Heart left ventricle (tissue), 13 donors: ENCODE measurements around the gene TNFAIP3.

ENCODE experiments used
- POLR2A ChIP-seq, 2 donors: fragments of 450-650 bp; IDR thresholded peaks; one replicate each; pipeline ENCODE4 v1.6.1; 2017; ENCODE audit warnings: antibody characterized with exemption in 2 of 2, mild to moderate bottlenecking in 2 of 2, moderate library complexity in 2 of 2
- TF ChIP-seq, protein P1 (sequence below), 12 donors: fragments of 200-600 bp; sonication (generic) in 4 of 12; IDR thresholded peaks; one replicate each; pipeline versions ENCODE4 v1.5.0 to v1.8.0; 2018 to 2022; ENCODE audit warnings: antibody characterized with exemption in 12 of 12, mild to moderate bottlenecking in 5 of 12
- donor health status: ischemic (EF 13 %, LVEDD 7.1; RV severe dilation, severe dysfunction).
- donor health status: DM: no; HTN: yes; CAD: no.
- donor health status: DM: no; HTN: no; CAD: no.
- donor health status: ischemic (EF 25% LVEDD 6.9; RV normal size, moderate dysfunction).
- donor health status: ischemic (EF 25% LVEDD 5.7; RV mildly dilated, moderate dysfunction).
- donor health status: ischemic (EF 35%, LVEDD 5.7; RV mildly dilated, moderate dysfunction).
- donor health status: nonischemic (EF 11% LVEDD 7.7; RV severe dilation, severe dysfunction).
- donor health status: DM: yes; HTN: yes; CAD: no.
- donor health status: PGD.
- donor health status: ischemic (EF 29% LVEDD 5.4; RV normal size, mild dysfunction).
- donor health status: nonischemic (EF 23%, LVEDD 6.1; RV moderate dilation, normal function).

DNA sequence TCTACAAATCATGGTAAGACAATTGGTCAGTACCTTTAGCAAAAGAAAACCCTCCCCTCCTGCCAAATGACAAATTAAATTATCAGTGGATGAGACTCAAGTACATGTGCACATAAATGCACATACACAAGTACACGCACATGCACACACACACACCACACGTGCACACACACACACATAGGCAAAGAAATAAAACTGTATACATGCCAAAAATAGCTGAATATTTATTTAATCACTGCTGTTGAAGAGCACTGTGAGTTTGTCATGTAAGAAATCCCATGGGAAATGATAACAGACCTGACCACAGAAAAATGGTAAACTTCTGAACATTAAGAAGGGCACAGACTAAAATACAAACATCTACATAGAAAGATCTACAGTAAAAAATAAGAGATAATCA is 46.6 kb upstream of the TNFAIP3 start:
- TF ChIP-seq, protein P1, sequence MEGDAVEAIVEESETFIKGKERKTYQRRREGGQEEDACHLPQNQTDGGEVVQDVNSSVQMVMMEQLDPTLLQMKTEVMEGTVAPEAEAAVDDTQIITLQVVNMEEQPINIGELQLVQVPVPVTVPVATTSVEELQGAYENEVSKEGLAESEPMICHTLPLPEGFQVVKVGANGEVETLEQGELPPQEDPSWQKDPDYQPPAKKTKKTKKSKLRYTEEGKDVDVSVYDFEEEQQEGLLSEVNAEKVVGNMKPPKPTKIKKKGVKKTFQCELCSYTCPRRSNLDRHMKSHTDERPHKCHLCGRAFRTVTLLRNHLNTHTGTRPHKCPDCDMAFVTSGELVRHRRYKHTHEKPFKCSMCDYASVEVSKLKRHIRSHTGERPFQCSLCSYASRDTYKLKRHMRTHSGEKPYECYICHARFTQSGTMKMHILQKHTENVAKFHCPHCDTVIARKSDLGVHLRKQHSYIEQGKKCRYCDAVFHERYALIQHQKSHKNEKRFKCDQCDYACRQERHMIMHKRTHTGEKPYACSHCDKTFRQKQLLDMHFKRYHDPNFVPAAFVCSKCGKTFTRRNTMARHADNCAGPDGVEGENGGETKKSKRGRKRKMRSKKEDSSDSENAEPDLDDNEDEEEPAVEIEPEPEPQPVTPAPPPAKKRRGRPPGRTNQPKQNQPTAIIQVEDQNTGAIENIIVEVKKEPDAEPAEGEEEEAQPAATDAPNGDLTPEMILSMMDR (IDR thresholded peaks at IDR 0.05) = no peak
- TF ChIP-seq POLR2A (IDR thresholded peaks at IDR 0.05) = no peak
